HG02623 (cell line): ENCODE data around the gene ASB10.

Experiments
- ATAC-seq: cut with Tn5 transposase; IDR thresholded peaks from one replicate; pipeline ENCODE4 v1.9.1; 2021; ENCODE audit warnings: moderate library complexity; ENCODE audit not compliant: unreplicated experiment

Gene ASB10

GRCh38 chr7:151137076-151137675 is 49.9 kb downstream of the ASB10 start:
- ATAC-seq = no peak

- no peak for ATAC-seq
These were observed 50.9 kb downstream of the ASB10 start for GRCh38 chr7:151135866-151136843.

DNA sequence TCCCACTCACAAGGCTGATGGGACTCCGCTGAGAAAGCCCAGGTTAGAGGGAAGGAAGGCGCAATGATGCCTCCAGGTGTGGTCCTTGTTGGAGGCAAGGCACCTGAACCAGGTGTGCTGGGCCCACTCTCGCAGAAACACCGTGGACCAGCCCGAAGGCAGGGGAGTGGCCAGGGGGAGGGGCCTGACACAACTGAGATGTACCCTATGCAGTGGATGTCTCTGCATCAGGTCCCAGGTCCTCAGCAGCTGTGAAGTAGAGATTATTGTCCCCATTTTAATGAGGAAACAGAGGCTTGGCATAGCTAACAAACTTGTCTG is 51.6 kb downstream of the ASB10 start:
- ATAC-seq = no peak

- ATAC-seq = no peak
These were observed 52.1 kb downstream of the ASB10 start for GRCh38 chr7:151134743-151135524.

DNA sequence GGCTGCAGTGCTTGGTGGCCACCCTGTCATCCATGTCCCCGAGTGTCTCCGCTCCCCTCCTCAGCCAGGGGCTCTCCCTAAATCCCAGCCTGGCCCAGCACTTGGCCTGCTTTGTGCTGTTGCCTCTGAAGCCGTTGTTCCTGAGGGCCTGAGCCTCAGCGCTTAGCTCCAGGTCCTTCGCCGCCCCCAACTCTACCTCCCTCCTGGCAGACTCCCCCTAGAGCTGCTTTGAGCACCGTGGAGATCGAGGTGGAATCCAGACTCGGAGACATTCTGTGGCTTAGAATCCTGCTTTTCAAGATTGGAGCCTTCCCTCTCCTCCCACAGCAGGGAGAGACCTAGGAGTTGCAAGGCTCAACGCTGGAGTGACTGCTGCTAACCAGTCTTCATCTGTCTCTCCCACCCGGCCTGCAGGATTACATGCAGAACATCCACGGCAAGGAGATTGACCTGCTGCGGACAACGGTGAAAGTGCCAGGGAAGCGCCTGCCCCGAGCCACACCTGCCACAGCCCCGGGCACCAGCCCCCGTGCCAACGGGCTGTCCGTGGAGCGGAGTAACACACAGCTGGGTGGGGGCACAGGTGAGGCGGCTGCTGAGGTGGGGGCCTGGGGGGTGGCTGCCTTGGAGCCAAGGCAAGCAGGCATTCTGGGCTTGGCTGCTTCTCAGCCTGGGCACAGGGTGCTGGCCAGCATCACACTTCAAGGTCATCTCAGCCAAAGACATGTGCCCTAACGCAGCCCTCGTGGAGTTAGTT is 52.9 kb downstream of the ASB10 start:
- no peak for ATAC-seq

DNA sequence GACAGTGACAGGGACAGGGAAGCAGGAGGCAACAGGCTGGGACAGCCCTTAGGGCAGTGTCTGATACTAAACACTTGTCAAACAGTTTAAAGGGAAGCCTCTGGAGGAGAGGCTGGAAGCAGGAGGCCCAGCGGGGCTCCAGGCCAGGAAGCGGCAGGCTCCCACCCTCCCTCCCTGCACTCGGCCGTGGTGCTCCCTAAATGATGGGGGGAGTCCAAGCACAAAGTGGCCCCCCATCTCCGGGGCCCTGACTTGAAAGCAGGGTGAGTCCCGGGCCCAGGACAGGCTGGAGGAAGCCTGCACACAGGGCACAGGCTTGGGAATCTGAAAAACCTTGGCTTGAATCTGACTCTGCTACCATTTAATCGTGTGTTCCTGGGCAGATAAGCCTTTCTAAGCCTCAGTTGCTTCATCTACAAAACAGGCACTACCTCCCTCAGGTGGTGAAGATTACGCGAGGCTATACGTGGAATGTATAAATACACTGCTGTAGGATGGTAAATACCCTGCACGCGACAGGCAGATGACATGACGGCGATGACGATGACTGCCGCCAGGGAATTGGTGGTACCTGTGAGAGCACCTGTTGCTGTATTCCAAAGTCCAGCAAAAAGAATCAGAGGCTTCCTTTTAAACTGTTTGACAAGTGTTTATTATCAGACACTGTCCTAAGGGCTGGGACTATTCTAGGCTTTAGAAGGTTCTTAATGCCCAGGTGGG is 53.6 kb downstream of the ASB10 start:
- ATAC-seq = no peak

GRCh38 chr7:151132461-151133205 is 54.4 kb downstream of the ASB10 start:
- ATAC-seq = no peak

- ATAC-seq = no peak
These were observed 55.3 kb downstream of the ASB10 start for GRCh38 chr7:151131592-151132293.

DNA sequence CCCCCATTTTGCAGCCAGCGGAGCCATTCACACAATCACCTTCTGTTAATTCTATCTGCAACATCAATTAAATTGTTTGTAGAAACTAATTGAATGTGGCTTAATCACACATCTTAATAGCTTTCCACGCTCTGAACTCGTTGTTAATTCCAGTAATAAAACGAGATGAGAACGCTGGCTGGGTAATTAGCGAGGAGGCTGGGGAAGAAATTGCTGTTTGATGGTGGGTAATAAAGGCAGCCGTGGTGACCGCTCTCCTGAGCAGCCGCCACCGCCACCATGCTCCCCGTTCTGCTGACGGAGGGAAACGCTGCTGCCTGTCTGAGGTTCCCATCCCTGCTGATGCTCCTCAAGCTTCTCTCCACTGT is 55.8 kb downstream of the ASB10 start:
- no peak for ATAC-seq

GRCh38 chr7:151130741-151131157 is 56.3 kb downstream of the ASB10 start:
- ATAC-seq = no peak

DNA sequence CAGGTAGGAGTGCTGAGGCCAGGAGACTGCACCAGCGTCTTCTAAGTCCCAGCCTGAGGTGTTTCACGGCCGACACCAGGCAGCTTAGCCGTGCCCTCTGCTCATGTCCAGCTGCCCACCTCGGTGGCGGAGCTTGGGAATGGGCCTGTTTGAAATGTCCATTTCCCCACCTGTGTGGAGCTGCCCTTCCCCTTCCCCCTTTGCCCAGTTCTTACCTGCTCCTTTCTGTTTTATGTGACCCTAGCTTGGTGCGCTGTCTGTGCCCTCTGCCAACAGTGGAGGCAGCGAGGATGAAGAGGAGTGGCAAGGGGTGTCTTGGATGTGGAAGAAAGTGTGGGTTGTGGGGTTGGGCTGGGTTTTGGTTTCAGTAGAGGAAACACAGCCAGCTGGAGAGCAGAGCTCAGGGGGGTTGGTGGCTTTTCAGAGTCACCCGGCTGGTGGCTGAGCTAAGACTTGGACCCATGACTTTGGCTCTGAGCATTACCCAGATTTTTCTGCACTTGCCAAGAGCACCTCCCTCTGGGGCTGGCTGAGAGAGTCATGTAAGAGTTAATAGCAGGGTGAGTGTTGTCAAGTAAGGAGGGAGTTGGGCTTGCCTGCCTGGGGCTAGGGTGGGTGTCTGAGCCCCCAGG is 57.0 kb downstream of the ASB10 start:
- ATAC-seq = no peak

- ATAC-seq = no peak
These were observed 57.7 kb downstream of the ASB10 start for GRCh38 chr7:151129117-151129959.

DNA sequence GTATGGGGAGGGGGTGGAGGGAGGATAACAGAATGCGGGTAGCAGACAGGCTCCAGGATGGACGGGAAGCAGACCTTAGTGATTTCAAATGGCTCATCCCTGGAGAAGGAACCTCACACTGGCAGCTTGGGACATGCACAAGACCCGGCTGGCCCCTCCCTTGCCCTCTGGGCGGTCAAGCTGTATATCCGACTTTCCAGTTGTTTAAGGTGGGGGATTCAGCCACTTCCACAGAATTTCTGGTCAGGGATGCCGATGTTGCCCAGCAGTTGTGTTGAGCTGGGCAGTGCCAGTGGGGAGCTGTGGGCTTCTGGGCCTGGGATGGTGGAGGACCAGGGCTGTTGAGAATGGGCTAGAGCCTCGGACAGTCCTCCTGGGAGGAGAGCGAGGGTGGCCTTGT is 58.3 kb downstream of the ASB10 start:
- no peak for ATAC-seq

DNA sequence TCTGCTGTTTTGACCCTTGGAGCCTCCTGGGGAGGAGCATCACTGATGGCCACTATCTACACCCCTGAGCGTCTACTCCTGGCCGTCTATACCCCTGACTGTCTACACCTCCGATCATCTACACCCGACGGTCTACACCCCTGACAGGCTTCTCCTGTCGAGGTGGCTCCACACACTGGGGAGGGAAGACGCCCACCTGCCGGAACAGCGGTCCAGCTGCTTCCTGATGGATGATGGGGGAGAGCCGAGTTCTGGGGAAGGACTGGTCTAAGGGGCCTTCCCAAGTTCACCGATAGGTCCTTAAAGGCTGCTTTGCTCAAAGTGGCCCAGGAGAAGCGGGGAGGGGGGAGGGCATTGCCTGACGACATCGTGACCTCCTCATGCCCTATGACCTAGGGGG is 58.9 kb downstream of the ASB10 start:
- ATAC-seq = no peak

DNA sequence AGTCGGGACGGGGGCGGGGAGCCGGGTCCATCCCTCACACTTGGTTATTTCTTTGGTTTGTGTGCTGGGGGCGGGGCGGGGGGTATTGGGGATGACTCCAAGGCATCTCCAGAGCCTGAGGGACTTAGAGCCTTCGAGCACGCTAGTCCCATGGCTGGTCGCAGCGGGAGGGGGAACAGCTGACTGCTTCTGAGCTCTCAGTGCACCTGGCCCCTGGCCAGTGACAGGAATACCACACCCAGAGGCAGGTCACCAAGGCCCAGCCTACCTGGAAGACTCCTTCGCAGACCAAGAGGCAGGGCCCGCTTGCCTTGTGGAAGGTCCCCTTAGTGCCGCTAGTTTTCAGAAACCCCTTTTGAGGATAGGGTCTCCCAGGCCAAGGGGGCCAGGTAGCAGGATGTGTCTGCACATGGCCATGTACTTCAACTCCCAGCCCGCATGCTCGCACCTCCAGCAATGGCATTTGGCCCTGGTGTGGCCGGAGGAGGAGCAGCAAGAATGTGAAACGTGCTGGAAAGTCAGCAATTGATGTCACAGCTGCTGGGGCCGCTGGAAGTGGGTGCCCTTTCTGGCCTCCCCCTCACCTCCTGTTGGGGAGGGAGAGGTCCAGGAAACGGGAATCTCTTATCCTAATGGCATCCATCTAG is 60.4 kb downstream of the ASB10 start:
- no peak for ATAC-seq

- no peak for ATAC-seq
These were observed 61.1 kb downstream of the ASB10 start for GRCh38 chr7:151125846-151126481.
